Myometrial cell (primary cell): ENCODE measurements around the gene SPRY4. TPM values are rescaled to one million over a fixed set of nuclear protein-coding genes. Genes with fewer than 3 reads are reported as not detected.

Experiments used
- total RNA-seq: library from RNA; depleted of rRNA; stranded (reverse); fragments of >200 nt; gene quantifications from 2 replicates; pipeline ENCODE4 v1.2.3, GENCODE V29; 2015

The SPRY4 gene, protein sequence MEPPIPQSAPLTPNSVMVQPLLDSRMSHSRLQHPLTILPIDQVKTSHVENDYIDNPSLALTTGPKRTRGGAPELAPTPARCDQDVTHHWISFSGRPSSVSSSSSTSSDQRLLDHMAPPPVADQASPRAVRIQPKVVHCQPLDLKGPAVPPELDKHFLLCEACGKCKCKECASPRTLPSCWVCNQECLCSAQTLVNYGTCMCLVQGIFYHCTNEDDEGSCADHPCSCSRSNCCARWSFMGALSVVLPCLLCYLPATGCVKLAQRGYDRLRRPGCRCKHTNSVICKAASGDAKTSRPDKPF
- 26.1 and 31.7 TPM in 2 replicates for total RNA-seq

DNA sequence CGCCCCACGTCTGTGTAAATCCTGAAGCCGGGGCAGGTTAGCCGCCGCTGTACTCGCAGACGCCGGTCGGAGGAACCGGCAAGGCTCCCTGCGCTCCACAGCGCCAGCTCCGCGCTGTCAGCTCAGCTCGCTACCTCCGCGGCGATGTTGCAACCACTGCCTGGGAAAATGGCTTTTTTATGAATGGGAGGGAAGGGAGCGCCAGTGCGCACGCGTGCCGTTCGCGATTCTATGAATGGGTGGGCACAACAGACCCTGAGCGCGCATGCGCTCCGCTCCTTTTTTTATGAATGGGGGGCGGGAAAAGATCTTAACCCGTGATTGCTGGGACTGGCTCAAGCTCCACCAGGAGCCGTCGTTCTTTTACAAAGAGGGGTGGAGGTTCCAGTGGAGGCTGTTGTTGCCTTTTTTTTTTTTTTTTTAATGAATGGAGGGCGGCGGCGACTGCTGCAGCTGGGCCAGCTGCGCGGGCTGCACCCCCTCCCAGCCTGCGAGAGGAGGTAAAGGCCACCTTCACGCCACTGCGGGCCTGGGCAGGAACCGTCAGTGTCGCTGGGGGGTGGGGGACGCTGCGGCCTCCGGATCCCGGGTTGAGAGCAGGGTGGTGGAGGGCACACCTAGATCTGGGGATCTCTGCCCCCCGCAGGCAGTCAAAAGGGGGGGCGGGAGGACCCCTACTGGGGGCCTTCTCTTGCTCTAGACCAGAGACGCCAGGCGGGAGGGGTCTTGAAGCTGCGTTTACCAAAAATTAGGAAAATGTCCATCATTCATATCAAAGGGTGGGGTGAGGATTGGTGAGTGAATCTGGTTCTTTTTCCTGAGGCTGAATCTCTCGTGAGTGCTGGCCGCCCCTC, at the start of gene SPRY4:
Gene SPRY4 (minus strand): TSS at position 151 of the 854 bp plus-strand sequence. CDS start 9,913 bp downstream, outside the sequence.

Other genes starting within 250 kb of the SPRY4 start
- gene NDFIP1, start 216.2 kb downstream of the SPRY4 start, total RNA-seq = 43.2 and 73.5 TPM in 2 replicates